H1 (cell line): ENCODE results near the gene BARHL1. TPM values are rescaled to one million over a fixed set of nuclear protein-coding genes. Genes with fewer than 3 reads are reported as not detected.

ENCODE experiments used
- ATF2 ChIP-seq: IDR thresholded peaks from 2 replicates; pipeline ENCODE4 v1.6.1; 2012; ENCODE audit warnings: low read length, inconsistent platforms
- CEBPB ChIP-seq: IDR thresholded peaks from 2 replicates; pipeline ENCODE4 v1.6.1; 2012; ENCODE audit warnings: low read depth, low read length
- CHD2 ChIP-seq: IDR thresholded peaks from 2 replicates; pipeline ENCODE4 v1.6.1; 2012; ENCODE audit warnings: low read length, improper control_type of control experiment
- KDM5A ChIP-seq: fragments of 200-600 bp; IDR thresholded peaks from 2 replicates; pipeline ENCODE4 v1.7.1; 2012; ENCODE audit warnings: mild to moderate bottlenecking, low read length, inconsistent platforms, mixed read lengths
- NANOG ChIP-seq: IDR thresholded peaks from 2 replicates; pipeline ENCODE4 v1.6.1; 2011; ENCODE audit warnings: low read length, low read depth, mild to moderate bottlenecking, inconsistent platforms; ENCODE audit not compliant: insufficient read depth, poor library complexity, severe bottlenecking
- SRF ChIP-seq: IDR thresholded peaks from 2 replicates; pipeline ENCODE4 v1.6.1; 2011; ENCODE audit warnings: mild to moderate bottlenecking, low read depth, low read length, moderate library complexity
- SUZ12 ChIP-seq: fragments of 200-600 bp; sonication (generic); IDR thresholded peaks from 2 replicates; pipeline ENCODE4 v1.6.1; 2012; ENCODE audit warnings: mild to moderate bottlenecking, inconsistent platforms, low read length, moderate library complexity, mixed read lengths
- TCF12 ChIP-seq: IDR thresholded peaks from 2 replicates; pipeline ENCODE4 v1.6.1; 2011; ENCODE audit warnings: low read depth, mild to moderate bottlenecking, low read length
- polyA plus RNA-seq, 7 experiments: library from polyadenylated mRNA; depleted of rRNA in 3 of 7; stranded (reverse) in 5 of 7; unstranded in 2 of 7; fragments of >200 nt in 5 of 7; fragments of 200-250 nt in 2 of 7; gene quantifications; 1 replicate in 5 of 7; 2 replicates in 1 of 7; 4 replicates in 1 of 7; pipeline versions ENCODE4 v1.2.1 to v1.2.3, GENCODE V29; 2011 to 2013; ENCODE audit warnings: missing spikeins in 2 of 7, mixed read lengths in 2 of 7
- total RNA-seq: library from RNA; stranded (reverse); fragmentation: NEBNext Ultra II Directional; extraction: Animal tissue kit (Norgen Biotek cat#: 25700); gene quantifications from 2 replicates; pipeline ENCODE4 v1.2.1, GENCODE V29; 2021

Gene BARHL1
- total and polyA plus RNA-seq, 2 of the 8 experiments (the other 6 are each of a cell fraction or from before 2014, with no cell fraction given) = not detected

DNA sequence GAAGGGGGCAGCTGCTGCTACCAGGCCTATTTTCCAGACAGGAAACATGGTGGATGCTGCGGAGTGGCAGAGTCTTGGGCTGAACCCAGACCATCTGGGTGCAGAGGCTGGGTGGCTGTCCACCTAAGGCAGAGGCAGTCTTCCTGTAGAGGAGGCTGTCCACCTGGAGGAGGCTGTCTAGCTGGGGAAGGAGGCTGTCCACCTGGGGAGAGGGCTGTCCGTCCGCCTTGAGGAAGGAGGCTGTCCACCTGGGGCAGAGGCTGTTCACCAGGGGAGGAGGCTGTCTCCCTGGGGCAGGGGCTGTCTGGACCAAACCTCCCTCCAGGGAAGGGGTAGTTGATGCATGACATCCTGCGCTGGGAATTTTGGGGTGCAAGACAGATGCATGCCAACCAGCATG lies 39.2 kb upstream of the BARHL1 start (continued):
- TF ChIP-seq ATF2 = no peak
- no peak for TF ChIP-seq NANOG
- TF ChIP-seq SRF = no peak
- no peak for TF ChIP-seq CEBPB
- TF ChIP-seq KDM5A = no peak
- no peak for TF ChIP-seq SUZ12
- TF ChIP-seq TCF12 = no peak
- TF ChIP-seq CHD2 = no peak
- TF ChIP-seq, all 59 proteins: peak for 0
